Right lobe of liver (tissue), 4 donors: Measurements from ENCODE around the gene CLIC5.

Experiments used
- POLR2A ChIP-seq: fragments of 450-650 bp; IDR thresholded peaks from one replicate; pipeline ENCODE4 v1.6.1; 2017; ENCODE audit warnings: antibody characterized with exemption, mild to moderate bottlenecking
- TF ChIP-seq, protein P1 (sequence below), 4 donors: fragments of 200-600 bp in 3 of 4; fragments of 450-650 bp in 1 of 4; IDR thresholded peaks; one replicate each; pipeline versions ENCODE4 v1.5.1 to v1.8.0; 2016 to 2022; ENCODE audit warnings: antibody characterized with exemption in 4 of 4, mild to moderate bottlenecking in 2 of 4
- donor health status: DM: no; HTN: no; CAD: no.
- donor health status: DM: no; HTN: no; CAD: no.
- donor health status: DM: no; HTN: yes; CAD: no.

- TF ChIP-seq, protein P1, sequence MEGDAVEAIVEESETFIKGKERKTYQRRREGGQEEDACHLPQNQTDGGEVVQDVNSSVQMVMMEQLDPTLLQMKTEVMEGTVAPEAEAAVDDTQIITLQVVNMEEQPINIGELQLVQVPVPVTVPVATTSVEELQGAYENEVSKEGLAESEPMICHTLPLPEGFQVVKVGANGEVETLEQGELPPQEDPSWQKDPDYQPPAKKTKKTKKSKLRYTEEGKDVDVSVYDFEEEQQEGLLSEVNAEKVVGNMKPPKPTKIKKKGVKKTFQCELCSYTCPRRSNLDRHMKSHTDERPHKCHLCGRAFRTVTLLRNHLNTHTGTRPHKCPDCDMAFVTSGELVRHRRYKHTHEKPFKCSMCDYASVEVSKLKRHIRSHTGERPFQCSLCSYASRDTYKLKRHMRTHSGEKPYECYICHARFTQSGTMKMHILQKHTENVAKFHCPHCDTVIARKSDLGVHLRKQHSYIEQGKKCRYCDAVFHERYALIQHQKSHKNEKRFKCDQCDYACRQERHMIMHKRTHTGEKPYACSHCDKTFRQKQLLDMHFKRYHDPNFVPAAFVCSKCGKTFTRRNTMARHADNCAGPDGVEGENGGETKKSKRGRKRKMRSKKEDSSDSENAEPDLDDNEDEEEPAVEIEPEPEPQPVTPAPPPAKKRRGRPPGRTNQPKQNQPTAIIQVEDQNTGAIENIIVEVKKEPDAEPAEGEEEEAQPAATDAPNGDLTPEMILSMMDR (IDR thresholded peaks at IDR 0.05) = no peak
- TF ChIP-seq POLR2A = no peak
These were observed 7.7 kb upstream of the CLIC5 start for GRCh38 chr6:46023216-46023915.
